KBM-7 (cell line): ENCODE data around the gene UBL7.

Experiments
- DNase-seq: peaks from one replicate; pipeline ENCODE4 v3.0.0-alpha.2; 2015
- in situ Hi-C: fragments of 300-500 bp; cut with MboI; formaldehyde crosslinking; loops from 2 replicates; pipeline ENCODE4 v1.14.3; 2020; ENCODE audit warnings: low sequenced_read_pairs, low pct_unique_long_range_greater_than_20kb, mixed read lengths

The UBL7 gene

DNA sequence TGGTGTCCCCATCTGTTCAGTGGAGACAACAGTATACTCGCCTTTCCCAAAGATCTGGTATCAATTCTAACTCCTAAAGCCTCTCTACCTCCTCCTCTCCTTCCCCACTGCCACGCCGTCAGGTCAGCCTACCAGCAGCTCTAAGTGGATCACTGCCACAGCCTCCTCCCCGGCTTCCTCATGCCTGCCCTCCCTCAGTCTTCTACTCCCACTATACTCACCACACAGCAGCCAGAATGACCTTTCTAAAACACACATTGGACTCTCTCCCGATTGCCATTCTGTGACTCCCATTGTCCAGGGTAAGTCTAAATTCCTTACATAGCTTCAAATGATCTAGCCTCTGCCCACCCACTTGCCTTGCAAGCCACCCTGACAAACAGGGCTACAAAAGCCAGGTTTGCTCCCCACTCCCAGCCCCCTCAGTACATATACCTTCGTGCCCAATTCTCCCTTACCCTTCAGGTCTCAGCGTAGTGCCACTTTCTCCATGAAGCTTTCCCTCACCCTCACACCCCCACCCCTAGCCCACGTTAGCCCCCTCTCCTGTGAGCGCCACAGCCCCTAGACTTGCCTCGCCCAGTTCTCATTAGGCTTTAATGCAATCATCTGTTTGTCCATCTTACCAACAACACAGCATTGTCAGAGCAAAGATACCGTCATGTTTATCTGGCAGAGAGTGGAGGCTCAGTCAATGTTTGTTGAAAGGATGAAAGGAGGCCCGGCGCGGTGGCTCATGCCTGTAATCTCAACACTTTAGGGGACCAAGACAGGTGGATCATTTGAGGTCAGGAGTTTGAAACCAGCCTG, 17.7 kb downstream of the UBL7 start:
- in situ Hi-C loops, result no loop called here
- DNase-seq, result no peak

DNA sequence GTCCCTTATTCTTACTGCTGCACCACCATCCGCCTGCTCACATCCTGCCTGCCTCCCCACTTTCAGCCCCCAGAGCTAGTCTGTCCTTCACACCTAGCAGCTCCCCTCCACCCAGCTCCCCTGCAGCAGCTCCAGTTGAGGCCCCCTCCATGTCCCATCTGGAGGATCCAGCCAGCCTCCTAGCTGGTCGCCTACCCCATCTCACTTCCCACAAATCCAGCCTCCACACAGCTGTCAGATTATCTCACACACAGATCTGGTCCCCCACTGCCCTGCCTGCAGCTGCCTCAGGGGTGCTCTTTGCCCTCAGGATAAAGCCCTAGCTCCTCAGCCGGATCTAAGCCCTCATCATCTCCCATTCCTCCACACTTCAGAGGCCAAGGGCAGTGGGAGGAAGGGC, 18.4 kb downstream of the UBL7 start:
- no peak for DNase-seq
- in situ Hi-C loops, result no loop called here

DNA sequence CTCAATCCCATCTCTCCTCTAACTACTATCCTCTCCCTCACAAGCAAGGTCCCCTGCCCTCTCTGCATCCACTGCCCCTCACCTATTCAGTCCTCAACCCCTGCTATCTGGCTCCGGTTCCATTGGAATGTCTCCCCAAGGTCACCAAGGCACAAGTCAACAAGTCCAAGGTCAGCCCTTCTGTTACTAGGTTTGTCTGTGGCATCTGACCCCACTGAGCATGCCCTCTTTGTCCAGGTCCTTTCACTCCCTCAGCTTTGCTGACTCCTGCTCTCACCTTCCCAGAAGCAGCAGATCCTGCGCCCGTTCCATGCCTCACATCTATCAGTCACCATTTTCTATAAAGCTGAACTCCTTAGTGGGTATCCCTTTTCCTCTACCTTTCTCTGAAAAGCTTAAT, 18.9 kb downstream of the UBL7 start:
- DNase-seq, result no peak
- in situ Hi-C loops, result no loop called here

DNA sequence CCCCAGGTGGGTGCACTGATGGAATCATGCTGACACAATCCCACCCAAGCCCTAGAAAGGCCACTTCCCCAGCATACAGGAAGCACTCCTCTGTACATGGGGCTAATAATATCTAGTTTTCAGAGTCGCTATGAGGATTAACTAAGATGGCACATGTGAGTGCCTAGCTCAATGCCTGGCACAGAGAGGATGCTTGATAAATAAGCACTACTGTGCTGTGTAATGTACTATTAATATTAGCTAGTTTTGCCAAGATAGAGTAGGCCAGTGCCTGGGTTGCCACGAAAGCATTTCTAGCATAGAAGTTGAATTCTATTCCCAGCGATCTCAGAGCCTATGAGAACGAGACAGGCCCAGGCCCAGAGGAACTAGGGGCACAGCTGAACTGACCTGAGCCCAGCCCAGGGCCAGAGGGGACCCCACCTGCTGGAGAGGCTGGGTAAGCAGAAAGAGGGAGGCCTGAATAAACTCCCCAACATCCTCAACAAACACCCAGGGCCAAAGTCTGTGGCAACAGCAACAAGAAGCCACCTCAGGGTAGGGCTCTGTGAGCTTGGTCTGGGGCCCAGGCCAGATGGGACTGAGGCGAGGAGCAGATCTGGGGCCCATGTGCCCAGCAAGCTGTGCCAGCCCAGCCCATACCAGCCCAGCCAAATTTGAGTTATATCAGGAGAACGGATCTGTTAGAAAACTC, 19.6 kb downstream of the UBL7 start:
- DNase-seq, result no peak
- in situ Hi-C loops, result no loop called here

DNA sequence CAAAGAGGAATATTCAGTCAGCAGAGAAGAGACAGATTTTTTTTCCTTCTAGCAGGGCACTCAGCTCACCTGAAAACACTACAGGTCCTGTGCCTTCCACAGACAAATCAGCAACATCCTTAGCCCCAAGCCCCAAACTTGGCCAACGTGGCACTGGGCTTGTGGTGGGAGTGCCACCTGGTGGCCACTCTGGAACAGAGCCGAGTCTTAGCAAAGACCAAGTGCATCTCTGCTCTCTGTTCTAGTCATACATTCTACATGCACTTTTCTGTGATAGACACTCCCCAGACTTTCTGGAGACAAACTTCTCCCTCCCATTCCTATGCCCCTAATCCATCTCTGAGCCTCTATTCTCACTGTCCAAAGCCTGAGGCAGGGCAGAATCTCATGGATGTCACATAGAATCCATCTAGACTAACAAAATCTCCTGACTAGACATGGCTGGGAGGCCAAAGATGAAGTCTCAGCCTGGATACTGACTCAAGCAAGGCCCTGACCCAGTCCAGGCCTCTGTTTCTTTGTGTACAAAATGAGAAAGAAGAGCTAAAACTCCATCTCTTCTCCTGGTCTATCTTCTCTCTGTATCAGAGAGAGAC, 22.1 kb downstream of the UBL7 start:
- DNase-seq, result peak; percentile 92
- in situ Hi-C loops, result loop anchor here (10.0 kb wide), 1 partner anchor 54 kb away; no protein-coding TSS in a partner anchor

DNA sequence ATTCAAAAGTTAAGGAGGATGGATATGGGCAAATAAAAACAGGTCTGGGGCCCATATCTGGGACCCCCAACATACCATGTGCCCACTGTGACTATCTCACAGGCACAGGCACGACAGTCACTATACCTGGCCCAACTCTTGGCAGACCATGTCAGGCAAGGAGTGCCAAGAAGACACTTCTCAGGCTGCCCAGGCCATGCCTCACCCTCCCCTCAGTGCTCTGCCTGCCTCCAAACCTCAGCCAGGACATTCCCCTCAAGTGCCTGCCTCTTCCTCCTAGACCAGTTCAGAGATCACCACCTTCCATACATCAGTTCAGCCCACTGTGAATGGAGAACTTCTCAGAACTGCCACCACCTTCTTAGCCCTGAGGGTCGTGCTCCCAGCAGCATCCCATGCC, 22.8 kb downstream of the UBL7 start:
- DNase-seq, result no peak
- in situ Hi-C loops, result loop anchor here (10.0 kb wide), 1 partner anchor 53 kb away; no protein-coding TSS in a partner anchor

DNA sequence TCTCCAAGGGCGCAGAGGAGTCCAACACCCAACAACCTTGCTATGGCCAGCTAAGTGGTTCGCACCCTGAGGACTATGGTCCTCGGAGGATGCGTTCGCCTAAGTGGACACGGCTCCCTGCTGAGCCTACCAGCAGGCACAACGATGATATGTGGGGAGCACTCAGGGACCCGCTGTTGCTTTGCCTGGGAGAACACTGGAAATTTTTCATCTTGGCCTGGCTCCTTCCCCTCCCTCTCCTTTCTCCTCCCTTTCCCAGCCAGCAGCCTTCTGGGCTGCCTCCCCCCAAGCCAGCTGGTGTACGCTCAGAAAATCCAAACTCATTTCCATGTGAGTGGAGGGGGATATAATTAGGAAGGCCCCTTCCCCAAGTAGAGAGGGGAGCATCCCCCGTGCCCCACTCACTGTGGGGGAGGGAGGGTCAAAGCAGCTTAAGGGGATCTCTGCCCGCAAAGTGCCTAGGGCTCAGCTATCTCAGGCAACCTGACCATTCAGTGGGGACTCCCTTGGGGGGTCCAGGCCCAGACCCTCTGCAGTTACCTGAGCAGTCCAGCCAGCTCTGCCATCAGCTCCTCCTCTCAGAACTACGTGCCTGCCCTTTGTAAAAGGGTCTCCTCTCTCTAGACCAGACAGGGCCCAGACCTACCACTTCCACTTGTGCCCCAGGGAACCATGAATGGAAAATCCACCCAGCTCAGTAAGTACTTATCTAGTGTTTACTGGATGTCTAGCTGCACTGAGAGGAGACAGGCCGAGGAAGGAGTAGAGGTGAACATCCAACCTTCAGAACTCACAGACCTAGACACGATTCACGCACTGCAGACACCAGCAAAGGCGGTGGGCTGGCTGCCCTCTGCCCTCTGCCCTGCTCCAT, 26.5 kb downstream of the UBL7 start:
- no peak for DNase-seq
- in situ Hi-C loops, result loop anchor here (10.0 kb wide), 1 partner anchor 50 kb away; no protein-coding TSS in a partner anchor

DNA sequence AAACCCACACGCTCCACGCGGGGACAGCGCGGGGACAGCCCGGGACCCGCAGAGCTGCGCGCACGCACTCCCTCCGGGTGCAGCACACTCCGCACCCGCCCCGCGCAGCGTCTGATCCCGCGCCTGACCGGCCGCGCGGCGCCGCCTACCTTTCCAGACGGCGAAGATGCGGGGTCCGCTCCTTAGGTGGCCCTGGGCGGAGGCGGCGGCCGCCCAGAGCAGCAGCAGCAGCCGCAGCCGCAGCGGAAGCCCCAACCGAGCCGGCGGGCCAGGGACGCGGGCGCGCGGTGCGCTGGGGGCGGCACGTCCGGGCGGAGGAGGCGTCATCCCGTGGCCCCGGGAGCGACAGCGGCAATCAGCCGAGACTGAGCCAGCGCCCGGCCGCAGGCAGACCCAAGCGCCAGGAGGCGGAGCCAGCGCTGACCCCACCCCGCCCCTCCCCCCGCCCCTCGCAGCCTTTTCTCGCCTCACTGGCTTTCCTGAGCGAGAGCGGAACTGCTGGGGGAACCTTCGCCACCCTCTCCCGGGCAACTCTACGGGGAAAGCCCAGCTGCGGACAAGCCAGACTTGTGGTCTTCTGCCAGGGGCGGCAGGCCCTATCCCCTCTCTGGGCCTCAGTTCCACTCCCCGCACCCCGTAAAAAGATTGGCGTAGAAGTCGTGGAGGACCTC, 27.2 kb downstream of the UBL7 start, which contains the start of gene SEMA7A:
TSS of gene SEMA7A (minus strand) at position 367 of the 671 bp plus-strand sequence. CDS start at position 327, 40 bp downstream.
- peak; percentile 90 for DNase-seq
- in situ Hi-C loops, result loop anchor here (10.0 kb wide), 1 partner anchor 49 kb away; no protein-coding TSS in a partner anchor

DNA sequence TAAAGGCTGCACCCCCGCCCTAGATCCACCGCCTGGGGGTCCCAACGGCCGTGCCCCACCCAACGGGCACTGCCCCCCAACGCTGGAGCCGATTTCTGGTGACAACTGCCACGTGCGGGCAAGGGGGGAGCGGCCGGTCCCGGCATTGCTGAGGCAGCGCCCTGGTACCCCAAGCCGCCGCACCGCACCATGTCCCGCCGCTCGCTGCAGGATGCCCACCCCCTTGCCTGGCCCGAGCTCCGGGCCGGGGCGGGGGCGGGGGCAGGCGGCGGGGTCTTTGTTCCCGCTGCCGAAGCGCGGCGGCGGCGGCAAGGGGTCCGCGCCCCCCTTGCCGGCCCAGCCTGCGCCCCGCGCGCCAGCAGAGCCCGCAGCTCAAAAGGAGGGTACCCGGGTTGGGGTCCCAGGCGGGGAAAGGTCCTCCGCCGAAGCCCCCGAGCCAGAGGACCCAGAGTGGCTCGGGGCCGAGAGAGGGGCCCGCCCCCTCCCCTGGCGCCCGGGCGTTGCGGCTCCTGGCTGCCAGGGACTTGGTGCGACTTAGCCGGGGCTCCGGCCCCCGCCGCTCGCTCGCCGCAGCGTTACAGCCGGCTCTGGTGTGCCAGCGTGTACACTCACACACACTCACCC, 27.9 kb downstream of the UBL7 start:
- DNase-seq, result no peak
- in situ Hi-C loops, result loop anchor here (10.0 kb wide), 1 partner anchor 48 kb away; no protein-coding TSS in a partner anchor

DNA sequence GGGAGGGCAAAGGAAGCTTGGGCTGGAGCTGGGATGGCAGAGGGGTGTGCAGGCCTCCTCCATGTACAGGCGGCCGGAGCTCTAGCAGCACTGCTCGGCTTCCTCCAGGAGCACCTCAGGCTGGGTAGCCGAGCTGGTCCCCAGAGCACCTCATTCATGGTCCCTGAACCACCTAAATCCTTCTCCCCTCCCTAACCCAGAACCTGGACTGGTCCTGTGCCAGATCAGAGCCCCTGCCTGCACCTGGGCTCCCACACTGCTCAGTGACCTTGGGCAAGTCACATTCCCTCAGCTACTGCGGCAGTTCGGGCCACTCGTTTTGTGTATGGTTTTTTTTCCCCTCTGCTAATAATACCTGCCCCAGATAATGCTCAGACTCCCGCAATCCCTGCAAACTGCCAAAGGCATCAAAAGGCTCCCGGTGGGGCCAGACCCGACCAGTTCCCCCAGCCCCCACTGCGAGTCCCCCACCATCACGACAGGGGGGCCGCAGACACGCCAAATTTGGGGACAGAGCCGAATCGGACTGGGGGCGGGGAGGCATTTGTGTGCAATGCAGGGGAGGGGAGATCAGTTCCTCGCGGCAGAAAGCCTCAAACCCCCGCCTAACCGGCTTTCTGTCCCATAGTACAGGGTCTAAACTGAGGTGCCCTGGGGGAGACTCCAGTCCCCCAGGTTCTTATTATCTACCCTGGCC, 28.5 kb downstream of the UBL7 start:
- peak; percentile 32 for DNase-seq
- in situ Hi-C loops, result loop anchor here (10.0 kb wide), 1 partner anchor 48 kb away; no protein-coding TSS in a partner anchor

DNA sequence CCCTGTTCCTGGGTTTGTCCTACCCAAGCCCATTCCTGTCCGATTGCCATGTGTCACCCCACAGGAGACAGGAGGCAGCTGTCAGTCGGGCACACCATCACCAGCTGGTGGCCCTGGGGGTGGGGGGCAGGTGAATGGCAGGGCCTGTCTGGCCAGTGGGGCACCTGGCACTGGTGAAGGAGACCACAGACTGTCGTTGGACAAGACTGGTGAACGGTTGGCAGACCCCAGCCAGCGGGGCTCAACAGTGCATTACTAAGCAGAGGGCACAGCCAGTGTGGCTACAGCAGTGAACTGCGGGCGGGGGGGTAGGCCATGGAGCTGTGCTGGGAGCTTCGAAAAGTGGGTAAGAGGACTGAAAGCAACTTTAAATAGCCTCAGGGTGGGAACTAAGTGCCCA, 29.3 kb downstream of the UBL7 start:
- DNase-seq, result no peak
- in situ Hi-C loops, result loop anchor here (10.0 kb wide), 1 partner anchor 47 kb away; no protein-coding TSS in a partner anchor

DNA sequence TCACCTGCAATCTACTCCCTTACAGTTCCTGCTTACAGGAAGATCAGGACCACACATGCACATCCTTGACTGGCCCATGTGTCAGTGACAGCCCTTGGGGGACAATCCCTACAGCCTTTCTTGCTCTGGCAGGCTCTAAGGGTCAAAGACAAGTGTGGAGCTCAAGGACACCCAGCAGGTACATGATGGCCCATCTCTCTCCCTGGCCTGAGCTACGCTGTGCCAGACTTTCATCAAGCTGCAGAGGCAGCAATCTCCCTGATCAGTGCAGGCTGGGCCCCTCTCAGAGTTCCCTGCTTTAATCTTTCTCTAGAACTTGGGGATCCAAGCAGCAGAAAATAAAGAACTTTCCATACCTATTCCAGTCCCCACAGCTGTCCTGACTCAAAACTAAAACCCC, 29.8 kb downstream of the UBL7 start:
- in situ Hi-C loops, result loop anchor here (10.0 kb wide), 1 partner anchor 46 kb away; no protein-coding TSS in a partner anchor
- no peak for DNase-seq

DNA sequence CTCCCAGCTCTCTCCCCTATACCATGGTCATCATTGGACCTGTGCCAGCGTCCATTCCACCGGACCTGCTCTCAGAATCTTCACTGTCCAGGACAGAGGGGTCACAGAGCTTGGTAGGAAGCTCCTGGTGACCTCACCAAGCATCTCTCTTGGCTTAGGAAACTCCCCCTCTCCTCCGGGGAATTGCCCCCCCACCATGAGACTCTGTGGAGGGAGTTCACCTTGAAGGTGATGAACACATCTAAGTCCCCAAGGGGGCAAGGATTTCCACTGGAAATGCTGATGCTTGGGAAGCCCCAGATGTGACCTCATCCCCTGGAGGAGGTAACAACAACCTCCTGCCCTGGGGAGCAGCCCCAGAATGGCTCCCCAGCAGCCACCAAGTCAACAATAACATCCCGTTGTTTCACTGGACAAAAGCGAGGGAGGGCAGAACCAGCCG, 30.4 kb downstream of the UBL7 start:
- DNase-seq, result no peak
- in situ Hi-C loops, result loop anchor here (10.0 kb wide), 1 partner anchor 46 kb away; no protein-coding TSS in a partner anchor

DNA sequence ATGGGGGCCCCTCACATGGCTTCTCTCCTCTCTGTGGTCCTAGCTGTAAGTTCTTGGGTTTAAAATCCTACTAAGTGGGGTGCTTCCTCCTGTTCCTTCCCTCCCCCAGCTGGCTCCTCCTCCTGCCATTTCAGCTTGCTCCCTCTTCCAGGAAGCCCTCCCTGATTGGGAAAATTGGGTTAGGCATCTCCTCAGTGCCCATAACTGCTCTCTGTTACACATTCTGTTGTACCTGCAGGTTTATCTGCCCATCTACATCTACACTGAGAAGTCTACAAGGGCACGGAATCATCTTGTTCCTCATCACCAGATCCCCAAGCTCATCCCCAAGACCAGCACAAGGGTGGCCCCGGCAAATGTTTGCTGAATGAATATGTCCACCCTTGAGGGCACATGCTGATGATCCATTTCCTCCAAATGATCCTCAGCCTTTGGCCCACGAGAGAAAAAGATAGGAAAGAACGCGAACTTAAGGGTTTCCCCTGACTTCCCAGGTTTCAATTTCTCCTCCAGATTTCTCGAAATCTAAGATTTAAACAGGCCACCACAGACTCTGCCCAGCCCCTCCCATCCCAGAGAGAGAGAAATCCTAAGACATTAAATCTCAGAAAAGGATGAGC, 31.1 kb downstream of the UBL7 start:
- in situ Hi-C loops, result loop anchor here (10.0 kb wide), 1 partner anchor 45 kb away; no protein-coding TSS in a partner anchor
- DNase-seq, result no peak

DNA sequence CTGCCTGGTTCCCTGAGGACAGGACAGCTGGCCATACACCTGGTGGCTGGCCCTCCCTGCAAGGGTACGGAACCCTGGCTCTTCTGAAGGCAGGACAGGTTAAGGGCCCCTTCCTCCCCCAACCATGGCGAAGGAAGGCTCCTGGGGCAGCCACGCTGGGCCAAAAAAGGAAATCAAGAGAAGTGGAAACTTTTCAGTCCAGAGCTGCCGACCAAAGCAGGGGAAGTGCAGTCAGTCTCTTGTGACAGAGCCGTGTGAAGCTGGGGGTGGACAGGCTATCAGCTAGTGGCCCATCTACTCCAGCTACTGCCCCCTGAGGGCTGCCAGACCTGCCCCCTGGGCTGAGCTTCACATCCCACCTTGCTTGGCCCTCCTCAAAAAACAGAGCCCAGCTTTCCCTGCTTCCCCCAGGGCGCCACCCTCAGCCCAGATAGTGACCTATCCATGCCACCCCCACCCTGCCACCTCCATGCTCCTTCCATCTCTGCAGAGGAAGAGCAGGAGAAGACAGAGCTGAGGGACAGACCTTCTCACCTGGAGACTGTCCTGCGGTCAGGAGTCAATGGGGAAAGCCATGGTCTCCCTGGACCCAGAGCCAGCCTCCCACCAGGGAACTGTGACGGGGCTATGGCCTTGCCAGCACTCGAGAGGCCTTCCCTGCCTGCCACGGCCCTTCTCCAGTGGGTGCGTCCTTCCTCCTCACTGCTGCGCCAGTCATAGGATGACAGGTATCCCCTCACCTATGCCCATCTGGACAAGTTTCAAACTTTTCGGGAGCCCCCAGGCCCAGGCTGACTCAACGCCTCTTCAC, 31.8 kb downstream of the UBL7 start:
- in situ Hi-C loops, result no loop called here
- no peak for DNase-seq

DNA sequence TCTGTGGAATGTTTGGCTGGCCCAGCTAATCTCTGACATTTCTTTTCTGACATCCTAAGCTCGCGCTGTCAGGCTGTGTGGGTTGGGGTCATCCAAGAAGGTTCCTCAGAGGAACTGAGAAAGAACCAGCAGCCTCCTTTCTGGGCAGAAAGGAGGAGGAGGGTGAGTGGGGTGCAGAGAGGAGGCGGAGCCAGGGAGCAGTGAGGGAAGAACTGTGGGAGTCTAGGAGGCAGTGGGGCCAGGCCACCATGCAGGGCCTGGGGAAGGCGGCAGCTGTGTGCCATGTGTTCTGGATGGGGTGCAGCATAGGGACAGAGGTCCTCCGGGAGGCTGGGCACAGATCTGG, 32.5 kb downstream of the UBL7 start:
- in situ Hi-C loops, result no loop called here
- peak; percentile 27 for DNase-seq
